ENCODE measurements around the gene IRAG1. TPM values are rescaled to one million over a fixed set of nuclear protein-coding genes. Genes with fewer than 3 reads are reported as not detected.

Gene IRAG1
- total RNA-seq, 4 donors from 2014 or later = 2.0 to 10.9 (median 4.0) TPM

DNA sequence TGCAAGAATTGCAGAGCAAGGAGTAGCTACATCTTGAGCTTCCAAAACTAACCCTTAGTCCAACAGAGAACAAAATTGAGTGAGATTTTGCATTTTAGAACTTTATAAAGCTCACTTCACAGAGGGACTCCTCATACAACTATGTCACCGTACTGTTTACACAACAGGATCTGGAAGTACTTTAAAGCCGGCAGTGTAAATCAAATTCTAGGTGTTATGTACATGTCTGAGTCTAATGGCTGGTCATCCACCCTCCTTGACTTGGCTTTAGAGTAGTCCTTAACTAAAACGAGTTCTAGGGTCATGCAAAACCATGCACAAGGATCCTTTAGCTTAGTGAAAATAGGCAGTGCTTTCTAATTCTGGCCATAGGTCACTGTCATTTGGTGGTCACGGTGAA, 23.5 kb downstream of the IRAG1 start:
- WGBS, 2 donors = 64 to 79% methylated on average over 4 of the region's 4 CpGs
- no peak overlapping the region for H3K4me3 ChIP-seq (ENCODE audit: low read depth, poor library complexity, severe bottlenecking)
- intact Hi-C loops (cut with DNase I; ENCODE audit: low total_unique reads) = loop anchor here (5.0 kb wide), 1 partner anchor 443 kb away; no protein-coding TSS in a partner anchor
- no peak for DNase-seq (ENCODE audit: low spot score in 2 of 2)
- no peak for TF ChIP-seq POLR2A (IDR thresholded peaks at IDR 0.05)
- TF ChIP-seq, protein P1, sequence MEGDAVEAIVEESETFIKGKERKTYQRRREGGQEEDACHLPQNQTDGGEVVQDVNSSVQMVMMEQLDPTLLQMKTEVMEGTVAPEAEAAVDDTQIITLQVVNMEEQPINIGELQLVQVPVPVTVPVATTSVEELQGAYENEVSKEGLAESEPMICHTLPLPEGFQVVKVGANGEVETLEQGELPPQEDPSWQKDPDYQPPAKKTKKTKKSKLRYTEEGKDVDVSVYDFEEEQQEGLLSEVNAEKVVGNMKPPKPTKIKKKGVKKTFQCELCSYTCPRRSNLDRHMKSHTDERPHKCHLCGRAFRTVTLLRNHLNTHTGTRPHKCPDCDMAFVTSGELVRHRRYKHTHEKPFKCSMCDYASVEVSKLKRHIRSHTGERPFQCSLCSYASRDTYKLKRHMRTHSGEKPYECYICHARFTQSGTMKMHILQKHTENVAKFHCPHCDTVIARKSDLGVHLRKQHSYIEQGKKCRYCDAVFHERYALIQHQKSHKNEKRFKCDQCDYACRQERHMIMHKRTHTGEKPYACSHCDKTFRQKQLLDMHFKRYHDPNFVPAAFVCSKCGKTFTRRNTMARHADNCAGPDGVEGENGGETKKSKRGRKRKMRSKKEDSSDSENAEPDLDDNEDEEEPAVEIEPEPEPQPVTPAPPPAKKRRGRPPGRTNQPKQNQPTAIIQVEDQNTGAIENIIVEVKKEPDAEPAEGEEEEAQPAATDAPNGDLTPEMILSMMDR (IDR thresholded peaks at IDR 0.05) = no peak

DNA sequence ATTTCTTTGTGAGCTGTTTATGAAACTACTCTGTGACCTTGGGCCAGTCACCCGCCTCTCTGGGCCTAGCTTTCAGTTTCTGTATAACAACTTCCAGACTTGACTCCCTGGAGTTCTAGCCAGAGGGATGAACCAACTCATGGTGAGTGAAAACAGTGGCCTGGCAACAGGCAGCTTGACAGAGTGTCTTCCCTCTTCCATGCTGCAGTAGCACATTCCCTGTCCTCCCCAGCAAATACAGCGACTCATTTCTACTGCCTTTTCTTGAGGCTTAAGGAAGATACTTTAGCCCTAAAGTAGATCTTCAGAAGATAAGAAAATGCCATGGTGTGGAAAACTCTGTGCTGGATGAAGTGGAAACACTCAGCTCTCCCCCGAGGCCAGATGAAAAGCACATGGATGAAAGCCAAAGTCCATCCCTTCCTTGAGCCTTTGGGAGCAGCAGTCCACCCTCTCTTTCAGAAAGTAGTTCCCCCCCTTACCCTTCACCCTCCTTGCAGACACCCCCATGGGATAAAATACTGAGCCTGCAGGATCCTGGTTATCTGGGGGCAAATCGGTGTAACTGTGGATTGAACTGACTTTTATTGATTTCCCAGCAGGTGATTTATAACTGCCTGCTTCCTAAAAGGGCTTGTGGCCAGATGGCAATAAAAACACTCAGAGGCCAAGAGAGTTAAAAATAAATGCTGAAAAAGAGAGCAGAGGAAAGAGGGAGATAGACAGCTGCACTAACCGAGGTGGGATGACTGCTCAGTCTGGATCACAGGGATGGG, 24.1 kb downstream of the IRAG1 start:
- intact Hi-C loops (cut with DNase I; ENCODE audit: low total_unique reads) = loop anchor here (5.0 to 10.0 kb wide), 2 partner anchors 265 to 442 kb away; no protein-coding TSS in a partner anchor
- no peak for DNase-seq (ENCODE audit: low spot score in 2 of 2)
- WGBS, 2 donors = 50 to 56% methylated on average over 5 of the region's 5 CpGs
- TF ChIP-seq, protein P1 (IDR thresholded peaks at IDR 0.05) = no peak
- TF ChIP-seq POLR2A (IDR thresholded peaks at IDR 0.05) = no peak
- no peak overlapping the region for H3K4me3 ChIP-seq (ENCODE audit: low read depth, poor library complexity, severe bottlenecking)

DNA sequence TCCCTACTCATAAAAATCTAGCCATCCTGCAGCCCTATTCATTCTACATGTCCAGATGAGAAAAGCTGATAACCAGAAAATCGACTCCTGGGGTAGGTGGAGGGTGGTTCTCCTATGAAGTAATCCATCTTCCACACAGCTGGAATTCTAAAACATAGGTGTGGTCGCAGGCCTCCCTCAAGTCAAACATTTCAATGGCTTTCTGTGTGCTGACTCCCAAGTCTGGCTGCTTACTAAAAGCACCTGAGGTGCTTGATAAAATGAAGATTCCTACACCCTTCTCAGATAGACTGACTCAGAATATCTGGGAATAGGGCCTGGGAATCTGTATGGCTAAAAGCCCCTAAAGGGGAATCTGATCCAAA, 26.1 kb downstream of the IRAG1 start:
- intact Hi-C loops (cut with DNase I; ENCODE audit: low total_unique reads) = loop anchor here (10.0 kb wide), 1 partner anchor 263 kb away; no protein-coding TSS in a partner anchor
- 62% methylated on average over 2 of the region's 2 CpGs for WGBS, 2 donors
- DNase-seq (ENCODE audit: low spot score in 2 of 2) = no peak
- no peak for TF ChIP-seq POLR2A (IDR thresholded peaks at IDR 0.05)
- TF ChIP-seq, protein P1 (IDR thresholded peaks at IDR 0.05) = no peak
- H3K4me3 ChIP-seq (ENCODE audit: low read depth, poor library complexity, severe bottlenecking) = no peak overlapping the region

DNA sequence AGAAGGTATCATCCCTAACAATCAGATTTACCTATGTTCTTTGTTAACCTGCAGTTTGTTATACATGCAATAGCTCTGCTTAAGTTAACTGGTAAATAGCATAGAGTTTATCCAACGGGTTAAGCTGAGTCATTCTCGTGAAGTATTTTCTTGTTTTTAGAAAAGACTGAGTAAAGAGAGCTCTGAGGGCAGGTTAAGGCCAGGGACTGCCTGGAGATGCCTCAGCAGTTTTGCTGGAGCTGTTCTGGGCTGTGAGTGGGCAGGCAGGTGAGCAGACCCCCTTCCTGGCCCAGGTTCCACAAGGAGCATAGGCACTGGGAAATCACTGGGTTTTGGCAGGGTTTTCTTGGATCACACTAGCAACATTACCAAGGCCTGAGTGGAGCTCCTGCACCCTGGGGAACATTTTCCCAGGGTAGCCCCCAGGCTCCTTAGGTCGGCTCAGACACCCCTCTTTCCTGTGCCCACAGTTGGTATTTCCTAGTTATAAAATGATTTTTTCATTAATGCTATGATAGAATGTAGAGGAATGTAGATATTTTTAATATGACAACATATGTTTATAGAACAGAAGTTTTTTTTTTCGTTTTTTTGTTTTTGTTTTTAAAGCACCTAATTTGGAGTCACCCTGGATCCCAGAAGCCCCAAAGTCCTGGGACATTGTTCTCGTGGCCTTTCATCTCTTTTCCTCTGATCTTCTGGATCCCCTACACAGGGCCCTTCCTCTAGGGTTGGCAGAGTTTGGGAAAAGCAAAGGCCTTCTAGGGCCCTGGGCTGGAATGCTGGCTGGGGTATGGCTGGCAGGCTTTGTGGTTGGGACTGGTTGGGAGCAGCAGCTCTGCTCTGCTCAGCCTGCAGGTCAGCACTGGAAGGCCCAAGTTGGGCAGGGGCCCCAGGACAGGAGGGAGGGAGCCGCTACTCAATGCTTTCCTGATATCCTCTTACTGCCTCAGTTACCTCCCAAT, 26.7 kb downstream of the IRAG1 start:
- TF ChIP-seq, protein P1 (IDR thresholded peaks at IDR 0.05) = no peak
- no peak for TF ChIP-seq POLR2A (IDR thresholded peaks at IDR 0.05)
- WGBS, 2 donors = 62 to 77% methylated on average over 6 of the region's 6 CpGs
- intact Hi-C loops (cut with DNase I; ENCODE audit: low total_unique reads) = loop anchor here (10.0 kb wide), 1 partner anchor 262 kb away; no protein-coding TSS in a partner anchor
- no peak for DNase-seq (ENCODE audit: low spot score in 2 of 2)
- H3K4me3 ChIP-seq (ENCODE audit: low read depth, poor library complexity, severe bottlenecking) = no peak overlapping the region

DNA sequence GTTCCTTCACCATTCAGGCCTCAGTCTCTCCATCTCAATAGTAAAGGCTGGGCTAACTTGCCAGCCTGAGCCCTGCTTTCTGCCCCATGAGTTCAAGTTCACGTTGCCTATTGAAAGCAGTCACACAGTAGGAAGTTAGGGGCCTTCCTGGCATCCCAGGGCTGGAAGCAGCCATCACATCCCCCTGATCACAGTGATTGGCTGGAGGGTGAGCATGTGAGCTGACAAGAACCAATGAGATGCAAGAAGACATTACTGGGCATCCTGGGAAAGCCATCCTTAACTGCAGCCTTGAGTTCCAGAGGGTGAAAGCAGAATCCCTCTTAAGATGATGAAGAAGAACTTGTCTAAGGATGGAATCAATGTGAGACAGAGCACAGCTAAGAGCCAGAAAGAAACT, 29.1 kb downstream of the IRAG1 start:
- DNase-seq (ENCODE audit: low spot score in 2 of 2) = no peak
- TF ChIP-seq, protein P1 (IDR thresholded peaks at IDR 0.05) = no peak
- TF ChIP-seq POLR2A (IDR thresholded peaks at IDR 0.05) = no peak
- 92 to 100% methylated on average over 1 of the region's 1 CpG for WGBS, 2 donors
- intact Hi-C loops (cut with DNase I; ENCODE audit: low total_unique reads) = loop anchor here (10.0 kb wide), 1 partner anchor 260 kb away; no protein-coding TSS in a partner anchor
- H3K4me3 ChIP-seq (ENCODE audit: low read depth, poor library complexity, severe bottlenecking) = no peak overlapping the region

Measured in lower leg skin (tissue), 4 donors.